Tibial nerve (tissue), 4 donors: ENCODE results near the gene SRSF4. TPM values are rescaled to one million over a fixed set of nuclear protein-coding genes. Genes with fewer than 3 reads are reported as not detected.
"Not testable (repeated sequence)": the region's sequence is repeated elsewhere in the genome, so short reads cannot be mapped to it uniquely, and the experiment has no call there.

Source experiments
- DNase-seq, 2 donors: peaks; one replicate each; pipeline ENCODE4 v3.0.0-alpha.2; 2019; ENCODE audit warnings: low spot score in 2 of 2
- H3K27ac ChIP-seq, 4 donors: fragments of 200-600 bp; sonication (generic) in 3 of 4; one replicate each; pipeline ENCODE4 v1.5.1; 2017 to 2019; ENCODE audit warnings: mild to moderate bottlenecking in 1 of 4
- H3K27me3 ChIP-seq, 2 donors: fragments of 200-600 bp; sonication (generic) in 1 of 2; one replicate each; pipeline versions ENCODE4 v1.5.1 to v1.6.0; 2017 to 2019
- H3K36me3 ChIP-seq, 3 donors: fragments of 200-600 bp; sonication (generic); one replicate each; pipeline ENCODE4 v1.5.1; 2018 to 2019
- H3K4me1 ChIP-seq, 4 donors: fragments of 200-600 bp; sonication (generic) in 3 of 4; one replicate each; pipeline ENCODE4 v1.5.1; 2017 to 2019
- H3K4me3 ChIP-seq, 4 donors: fragments of 200-600 bp; sonication (generic) in 3 of 4; one replicate each; pipeline ENCODE4 v1.5.1; 2017 to 2019; ENCODE audit warnings: mild to moderate bottlenecking in 1 of 4, moderate library complexity in 1 of 4
- H3K9me3 ChIP-seq, 4 donors: fragments of 200-600 bp; sonication (generic) in 3 of 4; one replicate each; pipeline ENCODE4 v1.5.1; 2017 to 2019
- CTCF ChIP-seq, 5 experiments: fragments of 200-600 bp in 3 of 5; fragments of 450-650 bp in 2 of 5; sonication (generic) in 3 of 5; IDR thresholded peaks; one replicate each; pipeline ENCODE4 v1.5.1; 2016 to 2019; ENCODE audit warnings: antibody characterized with exemption in 5 of 5, mild to moderate bottlenecking in 3 of 5, moderate library complexity in 2 of 5
- EP300 ChIP-seq, 2 donors: sonication (generic); formaldehyde crosslinking; IDR thresholded peaks; one replicate each; pipeline ENCODE4 v1.6.1; 2017; ENCODE audit warnings: antibody characterized with exemption in 2 of 2, mild to moderate bottlenecking in 1 of 2
- POLR2A ChIP-seq, 2 donors: fragments of 450-650 bp; IDR thresholded peaks; one replicate each; pipeline ENCODE4 v1.6.1; 2017; ENCODE audit warnings: antibody characterized with exemption in 2 of 2, mild to moderate bottlenecking in 2 of 2, moderate library complexity in 2 of 2
- WGBS, 2 donors: methylation state at CpG; one replicate each; pipeline ENCODE4 v1.1.5; 2018; 5-methylcytosine and 5-hydroxymethylcytosine counted together
- total RNA-seq, 4 donors: library from RNA; depleted of rRNA; stranded (reverse); fragments of >200 nt; gene quantifications; one replicate each; pipeline ENCODE4 v1.1.0, GENCODE V29; 2016

Gene SRSF4
- total RNA-seq, 4 donors from 2014 or later = 63.4 to 75.9 (median 69.1) TPM

- Histone ChIP-seq H3K36me3 (peaks cover 0 to 44% (median 0%) of the 10 kb centered on the region in 3 donors), H3K4me3 (no peak overlapping the region), H3K27me3 (no peaks in the 10 kb centered on the region), H3K4me1 (peaks cover 0 to 13% (median 9%) of the 10 kb centered on the region in 4 donors), H3K27ac (no peak overlapping the region), H3K9me3 (no peaks in the 10 kb centered on the region)
- WGBS, 2 donors = 82 to 86% methylated on average over 4 of the region's 4 CpGs
- TF ChIP-seq EP300 (IDR thresholded peaks at IDR 0.05) = no peak
- no peak for TF ChIP-seq CTCF (IDR thresholded peaks at IDR 0.05)
- TF ChIP-seq POLR2A (IDR thresholded peaks at IDR 0.05) = no peak
- DNase-seq = no peak
These were observed 43.7 kb upstream of the SRSF4 start for GRCh38 chr1:29225361-29225760.

- H3K4me1 ChIP-seq = peaks cover 0 to 3% (median under 1%) of the 10 kb centered on the region in 4 donors
- 88 to 94% methylated on average over 5 of the region's 5 CpGs for WGBS, 2 donors
- DNase-seq = no peak
- H3K36me3 ChIP-seq = peaks cover 0 to 52% (median 0%) of the 10 kb centered on the region in 3 donors
- H3K4me3 ChIP-seq = no peak overlapping the region
- no peak for TF ChIP-seq EP300 (IDR thresholded peaks at IDR 0.05)
- H3K27me3 ChIP-seq = no peaks in the 10 kb centered on the region
- H3K27ac ChIP-seq = no peak overlapping the region
- no peaks in the 10 kb centered on the region for H3K9me3 ChIP-seq
These were observed 42.7 kb upstream of the SRSF4 start for GRCh38 chr1:29224356-29224837.

GRCh38 chr1:29223521-29223920, 41.8 kb upstream of the SRSF4 start:
- TF ChIP-seq EP300 (IDR thresholded peaks at IDR 0.05) (no peak), POLR2A (IDR thresholded peaks at IDR 0.05) (no peak), CTCF (IDR thresholded peaks at IDR 0.05) (no peak)
- peaks cover 0 to 54% (median 0%) of the 10 kb centered on the region in 3 donors for H3K36me3 ChIP-seq
- DNase-seq = no peak

GRCh38 chr1:29222686-29223085, 41.0 kb upstream of the SRSF4 start:
- no peak for DNase-seq
- Histone ChIP-seq H3K27me3 (no peaks in the 10 kb centered on the region), H3K36me3 (peaks cover 0 to 54% (median 0%) of the 10 kb centered on the region in 3 donors), H3K4me3 (no peak overlapping the region), H3K27ac (no peak overlapping the region), H3K4me1 (no peaks in the 10 kb centered on the region), H3K9me3 (no peaks in the 10 kb centered on the region)
- no peak for TF ChIP-seq EP300 (IDR thresholded peaks at IDR 0.05)
- WGBS, 2 donors = 100% methylated on average over 1 of the region's 1 CpG

More at GRCh38 chr1:29223521-29223920, 41.8 kb upstream of the SRSF4 start:
- Histone ChIP-seq H3K4me1 (no peaks in the 10 kb centered on the region), H3K27me3 (no peaks in the 10 kb centered on the region), H3K4me3 (no peak overlapping the region), H3K9me3 (no peaks in the 10 kb centered on the region), H3K27ac (no peak overlapping the region)
- WGBS, 2 donors = 71 to 75% methylated on average over 6 of the region's 6 CpGs

- not testable (repeated sequence) for H3K27me3 ChIP-seq, DNase-seq, H3K9me3 ChIP-seq, H3K4me1 ChIP-seq, H3K27ac ChIP-seq, H3K4me3 ChIP-seq
- peaks cover 0 to 58% (median 0%) of the 10 kb centered on the region in 3 donors for H3K36me3 ChIP-seq
- WGBS, 2 donors = 75 to 77% methylated on average over 6 of the region's 6 CpGs
These were observed 40.6 kb upstream of the SRSF4 start for GRCh38 chr1:29222260-29222659.

- Histone ChIP-seq H3K9me3 (no peaks in the 10 kb centered on the region), H3K27me3 (no peaks in the 10 kb centered on the region), H3K4me1 (no peaks in the 10 kb centered on the region), H3K36me3 (peaks cover 0 to 62% (median 0%) of the 10 kb centered on the region in 3 donors), H3K4me3 (no peak overlapping the region), H3K27ac (no peak overlapping the region)
- 90% methylated on average over 3 of the region's 3 CpGs for WGBS, 2 donors
- no peak for TF ChIP-seq EP300 (IDR thresholded peaks at IDR 0.05)
- TF ChIP-seq POLR2A (IDR thresholded peaks at IDR 0.05) = no peak
- TF ChIP-seq CTCF (IDR thresholded peaks at IDR 0.05) = no peak
- DNase-seq = no peak
These were observed 39.6 kb upstream of the SRSF4 start for GRCh38 chr1:29221296-29221695.

- no peak for TF ChIP-seq POLR2A (IDR thresholded peaks at IDR 0.05)
- no peak for TF ChIP-seq EP300 (IDR thresholded peaks at IDR 0.05)
- no peak for TF ChIP-seq CTCF (IDR thresholded peaks at IDR 0.05)
- Histone ChIP-seq H3K9me3 (no peaks in the 10 kb centered on the region), H3K4me3 (no peak overlapping the region), H3K27me3 (no peaks in the 10 kb centered on the region), H3K27ac (no peak overlapping the region), H3K36me3 (peaks cover 0 to 67% (median 0%) of the 10 kb centered on the region in 3 donors), H3K4me1 (no peaks in the 10 kb centered on the region)
- 74 to 80% methylated on average over 2 of the region's 2 CpGs for WGBS, 2 donors
- DNase-seq = no peak
These were observed 36.5 kb upstream of the SRSF4 start for GRCh38 chr1:29218223-29218622.
